PC-9 (cell line): Measurements from ENCODE around the gene GIGYF2. TPM values are rescaled to one million over a fixed set of nuclear protein-coding genes. Genes with fewer than 3 reads are reported as not detected.
A peak's percentile ranks its signal among the peaks of the same experiment; 100 is the strongest.

ENCODE experiments used
- BruUV-seq: library from RNA; stranded (reverse); fragments of 400-500 nt; replicated peaks from 2 replicates; lab custom pipeline; 2021; lab: Mats Ljungman, UMichigan
- CTCF ChIA-PET: fragments of 300-600 bp; sonication (Branson Sonifier 250); formaldehyde crosslinking; loops from one replicate; lab custom pipeline; 2022; ENCODE audit warnings: antibody characterized with exemption; lab: Charles Lee
- POLR2A ChIA-PET: fragments of 300-600 bp; sonication (Branson Sonifier 250); formaldehyde crosslinking; loops from one replicate; lab custom pipeline; 2022; ENCODE audit warnings: antibody characterized with exemption; ENCODE audit not compliant: unreplicated experiment; lab: Charles Lee
- DNase-seq, 2 experiments: peaks; one replicate each; pipeline versions ENCODE4 v3.0.0 to v3.0.0-alpha.2; 2015 to 2022; ENCODE audit warnings: mixed read lengths in 1 of 2
- H2AFZ ChIP-seq: fragments of 200-600 bp; sonication (generic); 2 replicates; pipeline ENCODE4 v1.8.1; 2017; ENCODE audit warnings: antibody characterized with exemption
- H3F3A ChIP-seq: fragments of 200-600 bp; sonication (generic); 2 replicates; pipeline ENCODE4 v1.8.1; 2017; ENCODE audit warnings: antibody characterized with exemption, mild to moderate bottlenecking, low read depth; ENCODE audit not compliant: insufficient read depth
- H3K27ac ChIP-seq: fragments of 200-600 bp; sonication (generic); 2 replicates; pipeline ENCODE4 v1.6.1; 2016; ENCODE audit warnings: mixed run types
- H3K27me3 ChIP-seq: fragments of 200-600 bp; sonication (generic); 2 replicates; pipeline ENCODE4 v1.6.1; 2016; ENCODE audit warnings: low read depth, mixed run types; ENCODE audit not compliant: insufficient read depth
- H3K36me3 ChIP-seq: fragments of 200-600 bp; sonication (generic); 2 replicates; pipeline ENCODE4 v1.6.1; 2016; ENCODE audit warnings: low read depth, mixed run types
- H3K4me1 ChIP-seq: fragments of 200-600 bp; sonication (generic); replicated peaks from 2 replicates; pipeline ENCODE4 v1.6.1; 2016; ENCODE audit warnings: mixed run types; ENCODE audit not compliant: insufficient read depth
- H3K4me2 ChIP-seq: fragments of 200-600 bp; sonication (generic); 2 replicates; pipeline ENCODE4 v1.6.1; 2017; ENCODE audit warnings: mixed run types
- H3K4me3 ChIP-seq: fragments of 200-600 bp; sonication (generic); 2 replicates; pipeline ENCODE4 v1.6.1; 2016; ENCODE audit warnings: mixed run types
- H3K79me2 ChIP-seq: fragments of 200-600 bp; sonication (generic); 2 replicates; pipeline ENCODE4 v1.6.1; 2017; ENCODE audit warnings: low read depth, mixed run types
- H3K9me2 ChIP-seq: fragments of 200-600 bp; sonication (generic); 2 replicates; pipeline ENCODE4 v1.8.1; 2017; ENCODE audit warnings: mild to moderate bottlenecking; ENCODE audit not compliant: insufficient read depth
- H3K9me3 ChIP-seq: fragments of 200-600 bp; sonication (generic); 2 replicates; pipeline ENCODE4 v1.8.1; 2016; ENCODE audit warnings: low read depth; ENCODE audit not compliant: insufficient read depth
- H4K20me1 ChIP-seq: fragments of 200-600 bp; sonication (generic); 2 replicates; pipeline ENCODE4 v1.8.1; 2017; ENCODE audit not compliant: insufficient read depth
- CTCF ChIP-seq: fragments of 200-600 bp; sonication (generic); conservative IDR thresholded peaks from 2 replicates; pipeline ENCODE4 v1.6.1; 2017; ENCODE audit warnings: mixed run types, antibody characterized with exemption, mild to moderate bottlenecking, moderate library complexity
- EZH2 ChIP-seq: fragments of 200-600 bp; sonication (generic); IDR thresholded peaks from 2 replicates; pipeline ENCODE4 v1.8.0; 2017; ENCODE audit warnings: antibody characterized with exemption, low read depth
- intact Hi-C: fragments of 100-400 bp; cut with micrococcal nuclease; formaldehyde crosslinking; loops from one replicate; pipeline ENCODE4 v1.10.0; 2022; ENCODE audit not compliant: unreplicated experiment
- total RNA-seq: library from RNA; stranded (reverse); gene quantifications from 2 replicates; pipeline ENCODE4 v1.2.3, GENCODE V29; 2021

Gene GIGYF2
- total RNA-seq, 1 experiment from 2014 or later, result 86.4 TPM

GRCh38 chr2:232781765-232782164 is 84.6 kb downstream of the GIGYF2 start:
- Histone ChIP-seq H3K9me2 (no peaks in the 10 kb centered on the region; the same call in 1 of the 2 replicates), H3K4me2 (0 out of 2 replicates have a peak overlapping the region, but pooled peaks have one; percentile 1), H3K4me3 (no peak overlapping the region), H3K79me2 (no peaks in the 10 kb centered on the region), H2AFZ (no peak overlapping the region), H3K9me3 (no peaks in the 10 kb centered on the region), H4K20me1 (no peaks in the 10 kb centered on the region), H3K27me3 (no peaks in the 10 kb centered on the region), H3F3A (peaks cover 28% of the 10 kb centered on the region), H3K27ac (peak overlapping the region; percentile 57), H3K4me1 (peaks cover 11% of the 10 kb centered on the region), H3K36me3 (peaks cover 15% of the 10 kb centered on the region)
- POLR2A ChIA-PET, result interaction anchor here (0.7 kb wide), 1 partner anchor 192 kb away, joined by 4 read pairs; no protein-coding TSS in a partner anchor
- BruUV-seq, result no TSS peak
- intact Hi-C loops, result no loop called here
- peak; percentile 20 to 94 for DNase-seq
- CTCF ChIA-PET, result interaction anchor here (0.7 kb wide), 1 partner anchor 19 kb away, joined by 4 read pairs; no protein-coding TSS in a partner anchor
- TF ChIP-seq EZH2 (no peak), CTCF (no peak)

DNA sequence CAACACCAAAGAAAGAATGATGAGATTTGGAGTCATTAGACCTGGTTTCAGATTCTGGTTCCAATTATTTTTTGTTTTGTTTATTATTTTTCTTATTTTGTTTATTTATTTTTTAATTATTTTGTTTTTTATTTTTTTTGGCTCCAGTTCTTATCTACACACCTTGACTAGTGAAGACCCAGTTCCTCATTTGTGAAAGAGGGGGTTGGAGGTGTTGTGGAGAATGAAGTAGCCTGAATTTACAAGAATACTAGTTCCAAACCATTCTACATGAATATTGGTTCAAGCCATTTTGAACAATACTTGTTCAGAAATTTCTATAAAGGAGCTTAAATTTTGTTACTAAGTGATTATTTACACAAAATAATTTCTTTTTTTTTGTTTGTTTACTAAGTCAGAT is 86.1 kb downstream of the GIGYF2 start:
- CTCF ChIA-PET, result no interaction called here
- Histone ChIP-seq H2AFZ (no peak overlapping the region), H3K9me3 (no peaks in the 10 kb centered on the region), H4K20me1 (no peaks in the 10 kb centered on the region), H3K79me2 (no peaks in the 10 kb centered on the region), H3K27me3 (no peaks in the 10 kb centered on the region), H3K9me2 (no peaks in the 10 kb centered on the region; the same call in 1 of the 2 replicates), H3F3A (peaks cover 26% of the 10 kb centered on the region), H3K27ac (no peak overlapping the region), H3K36me3 (peaks cover 25% of the 10 kb centered on the region), H3K4me1 (peaks cover 11% of the 10 kb centered on the region), H3K4me3 (no peak overlapping the region), H3K4me2 (no peak overlapping the region)
- POLR2A ChIA-PET, result interaction anchor here (0.7 kb wide), 2 partner anchors 14 to 247 kb away, joined by 6 read pairs; no protein-coding TSS in a partner anchor
- no peak for DNase-seq
- BruUV-seq, result no TSS peak
- intact Hi-C loops, result no loop called here
- no peak for TF ChIP-seq CTCF
- no peak for TF ChIP-seq EZH2

DNA sequence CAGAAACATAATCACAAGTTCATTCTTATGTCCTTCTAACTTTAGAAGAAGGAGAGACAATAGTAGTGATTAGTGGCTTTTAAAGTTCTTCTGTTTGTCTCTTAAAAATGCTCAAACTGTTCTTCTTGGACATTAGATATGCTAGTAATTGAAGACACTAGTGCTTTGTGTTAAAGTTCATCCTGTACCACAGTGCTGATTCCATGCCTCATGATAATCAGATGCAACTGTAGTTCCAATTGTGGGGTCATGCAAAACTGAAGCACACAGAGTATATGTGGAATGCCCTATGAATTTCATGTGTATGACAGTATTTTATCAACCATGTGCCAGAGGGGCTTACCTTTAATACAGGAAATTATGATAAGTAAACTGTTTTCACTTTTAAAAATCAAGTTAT is 90.7 kb downstream of the GIGYF2 start:
- Histone ChIP-seq H4K20me1 (no peaks in the 10 kb centered on the region), H3K4me1 (no peaks in the 10 kb centered on the region), H3K36me3 (peaks cover 51% of the 10 kb centered on the region), H3K4me2 (no peak overlapping the region), H3K27ac (no peak overlapping the region), H2AFZ (no peak overlapping the region), H3K9me3 (no peaks in the 10 kb centered on the region), H3K4me3 (no peak overlapping the region), H3K9me2 (no peaks in the 10 kb centered on the region), H3F3A (peaks cover 3% of the 10 kb centered on the region), H3K27me3 (no peaks in the 10 kb centered on the region), H3K79me2 (no peaks in the 10 kb centered on the region)
- no TSS peak for BruUV-seq
- intact Hi-C loops, result no loop called here
- ChIA-PET POLR2A (no interaction called here), CTCF (no interaction called here)
- no peak for DNase-seq
- TF ChIP-seq CTCF, result no peak
- TF ChIP-seq EZH2, result no peak
